NCI-H1436 treated with DMSO at 0.1 percent for 48 hours (cell line): ENCODE measurements around the gene AUTS2.

ENCODE experiments used
- DNase-seq: peaks from one replicate; lab custom pipeline; 2025; lab: John Stamatoyannopoulos, UW

The AUTS2 gene

GRCh38 chr7:70545214-70545613, 946.9 kb downstream of the AUTS2 start:
- no peak for DNase-seq

GRCh38 chr7:70552141-70552540, 953.9 kb downstream of the AUTS2 start:
- no peak for DNase-seq

- DNase-seq = no peak
Observed at GRCh38 chr7:70553364-70553763, 955.1 kb downstream of the AUTS2 start.

DNA sequence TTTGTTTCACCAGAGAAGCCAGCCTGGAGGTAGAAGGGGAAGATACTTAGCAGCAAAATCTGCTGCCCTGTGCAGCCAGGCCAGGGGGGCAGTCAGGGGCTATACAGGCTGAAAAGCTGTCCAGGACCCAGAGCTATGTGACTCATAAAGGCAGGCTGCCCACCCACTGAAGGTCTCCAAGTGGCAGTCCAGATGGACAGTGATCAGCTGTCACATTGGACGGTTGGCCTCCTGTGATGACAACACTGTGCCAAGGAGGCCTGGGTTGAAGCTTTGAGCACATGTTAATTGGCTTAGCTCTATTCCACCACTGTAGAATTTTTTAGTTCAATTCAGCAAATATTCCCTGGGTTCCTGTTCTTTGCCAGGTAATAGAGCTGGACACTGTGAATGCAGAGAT, 956.4 kb downstream of the AUTS2 start:
- DNase-seq = no peak

- no peak for DNase-seq
Observed at GRCh38 chr7:70556761-70557160, 958.5 kb downstream of the AUTS2 start.

DNA sequence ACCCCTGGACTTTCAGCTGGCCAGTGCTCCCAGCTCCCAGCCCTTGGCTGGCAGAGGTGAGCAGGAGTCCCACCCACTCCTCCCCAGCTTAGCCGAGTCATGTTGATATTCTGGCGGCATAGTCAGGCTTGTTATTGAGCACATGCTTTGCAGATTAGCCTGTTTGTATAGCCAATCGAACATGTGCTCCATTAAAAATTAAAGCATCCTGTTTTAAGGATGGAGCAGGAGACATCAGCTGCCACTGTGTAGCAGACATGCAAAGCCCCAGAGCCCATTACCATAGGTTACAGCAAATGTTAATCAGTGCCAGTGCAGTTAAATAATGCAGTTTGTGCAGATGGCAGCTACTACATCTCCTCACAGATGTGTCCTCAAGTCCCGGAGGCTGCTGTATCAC, 959.1 kb downstream of the AUTS2 start:
- no peak for DNase-seq

DNA sequence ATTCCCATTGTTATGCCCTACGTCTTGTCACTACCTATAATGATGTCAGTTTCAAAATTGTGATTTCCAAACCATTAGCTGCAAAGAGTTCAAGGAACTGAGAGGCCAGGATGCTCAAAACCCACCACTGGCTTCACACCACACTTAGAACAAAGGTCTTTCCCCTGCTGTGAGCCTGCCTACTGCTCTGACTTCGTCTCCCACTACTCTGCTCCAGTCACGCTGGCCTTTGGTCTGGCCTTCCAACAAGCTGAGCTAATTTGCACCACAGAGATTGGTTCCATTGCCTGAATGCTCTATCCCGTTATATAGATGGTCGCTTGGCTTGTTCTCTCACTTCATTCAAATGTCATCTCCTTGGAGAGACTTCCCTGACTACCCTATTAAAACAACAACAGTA, 961.5 kb downstream of the AUTS2 start:
- no peak for DNase-seq

GRCh38 chr7:70563960-70564359, 965.7 kb downstream of the AUTS2 start:
- DNase-seq = no peak

- DNase-seq = no peak
Observed at GRCh38 chr7:70565721-70566370, 967.6 kb downstream of the AUTS2 start.

DNA sequence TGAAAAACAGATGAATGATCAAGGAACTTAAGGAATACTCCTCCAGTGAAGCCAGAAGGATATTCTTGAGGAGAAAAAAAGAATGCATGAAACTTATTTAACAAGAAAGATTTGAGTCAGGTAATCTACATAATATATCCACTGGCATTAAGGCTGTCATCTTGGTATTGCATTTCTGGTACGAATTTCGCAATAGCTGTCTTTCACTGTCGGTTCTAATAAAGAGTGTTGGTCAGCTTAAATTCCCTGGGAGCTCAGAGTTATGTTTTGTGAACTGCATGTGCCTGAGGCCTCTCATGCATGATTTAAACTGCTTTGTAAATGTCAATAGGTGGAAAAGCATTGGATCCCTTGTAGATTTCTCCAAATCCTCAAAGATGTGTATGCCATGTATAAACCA, 968.4 kb downstream of the AUTS2 start:
- DNase-seq = no peak

DNA sequence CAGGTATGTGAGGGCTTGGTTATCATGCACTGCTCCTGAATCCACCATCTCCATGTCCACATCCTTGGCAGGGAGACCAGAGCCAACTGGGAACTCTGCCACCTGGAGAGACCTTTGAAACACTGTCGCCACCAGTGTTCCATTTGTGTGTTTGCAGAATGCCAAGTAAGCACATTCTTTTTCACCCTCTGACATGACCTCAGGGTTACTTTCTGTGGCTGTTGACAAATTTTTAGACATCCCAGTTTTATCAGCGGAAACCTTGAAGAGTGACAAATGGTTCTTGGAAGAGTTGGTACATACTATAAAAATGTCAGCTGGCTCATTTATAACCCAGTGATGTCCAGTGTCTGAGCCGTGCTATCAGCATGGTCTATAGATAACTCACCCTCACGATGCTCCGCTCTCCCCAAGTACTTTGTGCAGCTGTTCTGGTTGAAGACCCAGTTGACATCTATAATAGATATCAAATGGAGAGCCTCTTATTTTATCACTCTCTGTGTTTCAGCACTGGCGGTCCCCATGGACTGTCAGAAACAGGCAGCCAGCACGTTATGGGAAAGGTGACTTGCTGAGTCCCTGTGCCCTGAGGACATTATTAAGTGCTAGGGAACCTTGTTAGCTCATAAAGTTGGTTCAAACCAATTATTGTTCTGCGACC, 970.5 kb downstream of the AUTS2 start:
- no peak for DNase-seq

- DNase-seq = no peak
Observed at GRCh38 chr7:70569335-70569819, 971.1 kb downstream of the AUTS2 start.

DNA sequence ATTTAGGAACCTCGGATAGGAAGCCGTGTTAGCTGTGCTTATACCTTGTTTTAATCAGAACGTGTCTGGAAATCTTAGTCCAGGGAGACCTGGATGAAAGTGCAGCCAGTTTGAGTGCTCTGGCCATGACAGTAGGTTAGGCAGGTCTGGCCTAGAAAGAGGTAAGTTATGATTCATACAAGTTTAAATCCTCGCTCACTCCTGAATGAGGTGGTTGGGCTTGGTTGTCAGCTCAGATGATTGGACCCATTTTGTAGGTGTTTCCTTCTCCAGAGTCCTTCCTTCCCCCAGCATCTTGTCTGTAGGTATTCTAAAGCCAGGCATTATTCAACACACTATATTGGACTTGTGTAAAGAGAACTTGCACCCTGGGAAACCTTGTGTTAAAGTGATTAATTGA, 971.8 kb downstream of the AUTS2 start:
- DNase-seq = no peak

DNA sequence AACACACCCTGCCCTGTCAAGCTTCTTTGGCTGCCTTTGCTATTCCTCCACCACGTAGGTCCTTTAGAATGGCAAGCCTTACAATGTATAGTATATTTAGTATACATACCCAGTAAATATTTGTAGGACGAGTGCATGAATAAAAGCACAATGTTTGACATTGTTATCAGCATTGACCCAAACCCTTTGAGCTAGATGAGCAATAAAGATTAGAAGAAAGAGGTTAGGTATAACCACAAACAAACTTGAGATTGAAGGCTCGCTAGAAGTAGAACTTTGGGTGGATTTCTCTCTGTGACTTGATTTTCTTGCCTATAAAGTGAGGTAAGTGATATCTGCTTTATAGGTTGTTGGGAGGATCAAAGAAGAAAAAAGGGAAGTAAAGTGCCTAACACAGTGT, 972.7 kb downstream of the AUTS2 start:
- no peak for DNase-seq

- DNase-seq = no peak
Observed at GRCh38 chr7:70571403-70571934, 973.2 kb downstream of the AUTS2 start.

- no peak for DNase-seq
Observed at GRCh38 chr7:70571961-70572360, 973.7 kb downstream of the AUTS2 start.

DNA sequence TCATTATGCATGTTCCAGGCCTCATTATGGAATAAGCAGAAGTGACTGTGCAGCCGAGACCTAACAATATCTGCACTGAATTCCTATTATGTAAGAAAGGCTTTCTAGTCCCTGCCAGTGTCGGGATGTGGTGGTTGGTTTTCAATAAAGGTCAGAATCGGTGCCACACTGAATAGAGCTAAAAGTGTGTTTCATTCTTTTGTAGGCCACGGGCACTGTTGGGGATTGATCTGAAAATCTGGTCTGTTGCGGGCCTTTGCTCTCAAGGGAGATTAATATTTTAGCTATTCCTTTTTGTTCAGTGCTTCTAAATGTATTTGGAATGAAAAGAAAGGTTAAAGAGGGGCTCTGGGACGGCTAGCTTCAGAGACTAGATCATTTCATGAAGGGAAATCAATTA, 974.3 kb downstream of the AUTS2 start:
- DNase-seq = no peak

GRCh38 chr7:70573071-70573661, 974.9 kb downstream of the AUTS2 start:
- no peak for DNase-seq

DNA sequence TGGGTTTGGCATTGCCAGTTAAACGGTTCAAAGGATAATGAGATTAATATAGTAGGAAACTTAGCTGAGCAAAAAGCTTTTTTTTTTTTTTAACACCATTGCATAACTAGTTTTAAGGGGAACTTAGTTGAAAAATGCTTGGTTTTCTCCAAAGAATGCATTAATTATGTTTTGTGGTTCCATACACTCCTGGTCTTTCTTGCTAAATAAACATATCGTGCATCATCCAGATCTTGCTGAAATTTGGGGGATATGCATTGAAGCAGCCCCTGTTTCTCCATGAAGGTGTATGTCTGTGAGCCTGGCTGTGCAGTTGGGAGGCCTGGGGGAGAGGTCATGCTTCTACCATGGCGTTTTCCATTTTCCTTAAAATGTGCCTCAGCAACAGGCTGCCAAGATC, 975.4 kb downstream of the AUTS2 start:
- DNase-seq = no peak

DNA sequence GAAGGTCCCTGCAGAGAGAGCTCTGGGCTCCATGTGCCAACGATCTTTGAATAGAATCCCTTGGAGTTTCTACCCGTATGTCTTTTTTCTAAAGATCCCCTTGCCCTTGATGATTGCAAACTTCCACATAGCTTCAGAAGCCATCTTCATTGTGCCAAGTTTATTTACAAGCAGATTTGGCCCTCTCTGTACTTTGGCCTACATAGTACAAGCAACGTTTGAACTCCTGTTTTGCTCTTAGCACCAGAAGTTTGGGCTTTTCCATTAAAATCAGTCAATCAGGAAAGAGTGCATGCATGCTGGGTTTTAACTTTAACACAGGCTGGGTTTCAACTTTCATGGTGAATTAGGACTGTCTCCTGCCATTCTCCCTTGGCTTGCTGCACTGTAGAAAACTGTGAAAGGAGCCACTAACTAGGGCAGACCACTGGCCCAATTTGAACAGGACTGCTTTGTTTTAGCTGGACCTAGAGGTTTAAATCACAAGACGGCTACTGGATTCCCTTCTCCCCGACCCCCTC, 976.1 kb downstream of the AUTS2 start:
- no peak for DNase-seq

DNA sequence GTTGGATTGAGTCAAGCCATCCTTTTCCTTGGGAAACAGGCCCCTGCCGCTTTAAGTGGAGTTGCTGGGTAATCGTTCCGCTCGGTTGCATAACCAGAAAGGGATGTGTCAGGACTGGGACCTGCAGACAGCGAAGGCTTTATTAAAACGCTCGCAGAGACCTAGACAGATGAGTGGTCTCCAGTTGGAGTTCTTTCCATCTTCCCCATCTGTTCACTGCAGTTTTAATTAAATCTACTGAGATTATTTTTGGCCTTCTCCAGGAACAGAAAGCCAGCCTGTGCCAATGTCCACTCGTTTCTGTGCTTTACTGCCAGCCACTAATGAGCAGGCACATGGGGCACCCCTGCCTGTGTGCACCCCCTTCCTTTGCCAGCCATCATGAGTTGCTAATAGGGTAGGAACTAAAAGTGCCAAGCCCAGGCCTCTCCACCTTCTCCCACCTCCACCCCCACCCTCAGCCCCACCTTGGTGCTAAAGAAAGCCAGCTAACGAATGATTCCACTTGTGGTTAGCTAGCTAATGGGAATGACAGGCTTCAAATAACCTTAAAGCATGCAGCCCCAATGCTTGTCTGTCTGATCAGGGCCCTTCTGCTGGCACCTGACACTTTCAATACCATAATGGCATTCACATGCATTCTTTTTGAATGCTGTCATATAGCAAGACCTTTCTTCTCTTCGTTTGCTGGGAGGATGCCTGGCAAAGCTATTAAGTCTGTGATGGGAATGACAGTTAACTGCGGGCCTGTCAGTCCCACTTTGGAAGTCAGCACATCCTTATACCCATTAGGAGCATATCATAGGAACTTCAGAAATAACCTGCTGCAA, 976.9 kb downstream of the AUTS2 start:
- DNase-seq = no peak

DNA sequence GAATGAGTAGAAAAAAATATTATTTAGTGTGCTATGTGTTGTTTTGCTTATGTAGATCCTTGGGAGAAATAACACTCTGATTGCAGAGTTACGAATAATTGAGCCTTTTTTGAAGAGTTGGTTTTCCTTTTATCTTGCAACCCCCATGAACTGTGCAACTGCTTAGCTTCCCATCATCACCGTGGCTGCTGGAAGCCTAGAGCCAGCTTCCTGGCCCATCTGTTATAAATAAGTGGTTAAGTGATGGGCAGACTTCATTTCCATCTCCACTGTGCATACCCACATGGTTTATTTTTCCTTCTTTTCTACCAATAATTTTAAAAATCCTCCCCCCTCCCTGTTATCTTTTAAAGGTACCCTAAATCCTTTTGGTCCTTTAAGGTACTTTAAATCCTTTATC, 978.8 kb downstream of the AUTS2 start:
- DNase-seq = no peak
